Activated CD4-positive, alpha-beta T cell treated with anti-CD3 and anti-CD28 coated beads, Interleukin-2, amount 10 ng/mL, durations not matched to agents 7 days and 5 days (primary cell): ENCODE results near the gene CASP8AP2. TPM values are rescaled to one million over a fixed set of nuclear protein-coding genes. Genes with fewer than 3 reads are reported as not detected.
"Not testable (repeated sequence)": the region's sequence is repeated elsewhere in the genome, so short reads cannot be mapped to it uniquely, and the experiment has no call there.

Experiments
- CTCF ChIA-PET: fragments of 350-600 bp; sonication (Branson Sonifier 250); formaldehyde crosslinking; loops from one replicate; lab custom pipeline; 2021; ENCODE audit warnings: antibody characterized with exemption; lab: Charles Lee
- POLR2A ChIA-PET: fragments of 350-600 bp; sonication (Branson Sonifier 250); formaldehyde crosslinking; loops from one replicate; lab custom pipeline; 2021; ENCODE audit warnings: antibody characterized with exemption; lab: Charles Lee
- DNase-seq: peaks from one replicate; pipeline ENCODE4 v3.0.0-alpha.2; 2020
- H3K27ac Mint-ChIP-seq: one replicate; pipeline ENCODE4 v1.8.0; 2021; ENCODE audit warnings: mild to moderate bottlenecking, moderate library complexity, mixed read lengths
- H3K27me3 Mint-ChIP-seq: one replicate; pipeline ENCODE4 v1.8.0; 2021; ENCODE audit warnings: mixed read lengths
- H3K36me3 Mint-ChIP-seq: one replicate; pipeline ENCODE4 v1.8.0; 2021; ENCODE audit warnings: low read depth, mixed read lengths
- H3K4me1 Mint-ChIP-seq: one replicate; pipeline ENCODE4 v1.8.0; 2021; ENCODE audit warnings: mixed read lengths
- H3K4me3 Mint-ChIP-seq: one replicate; pipeline ENCODE4 v1.8.0; 2021; ENCODE audit warnings: mild to moderate bottlenecking, moderate library complexity, mixed read lengths
- H3K9me3 Mint-ChIP-seq: one replicate; pipeline ENCODE4 v1.8.0; 2021; ENCODE audit warnings: mixed read lengths
- total RNA-seq, 2 experiments: library from RNA; stranded (reverse); gene quantifications; one replicate each; pipeline ENCODE4 v1.2.3, GENCODE V29; 2021

CASP8AP2 gene
- total RNA-seq, 2 experiments from 2014 or later: 45.1 to 49.6 TPM

- CTCF ChIA-PET: interaction anchor here (0.9 to 1.0 kb wide), 2 partner anchors 20 to 42 kb away, joined by 3 to 4 read pairs; no protein-coding TSS in a partner anchor
- POLR2A ChIA-PET: no interaction called here
- H3K27me3 Mint-ChIP-seq: no peaks in the 10 kb centered on the region
- DNase-seq: no peak
- peak overlapping the region; percentile 73 for H3K27ac Mint-ChIP-seq
- no peak overlapping the region for H3K4me3 Mint-ChIP-seq
- H3K4me1 Mint-ChIP-seq: peaks cover 35% of the 10 kb centered on the region
- no peaks in the 10 kb centered on the region for H3K9me3 Mint-ChIP-seq
- H3K36me3 Mint-ChIP-seq: peaks cover 64% of the 10 kb centered on the region
Measured at GRCh38 chr6:89797317-89797716, 32.4 kb upstream of the CASP8AP2 start.

DNA sequence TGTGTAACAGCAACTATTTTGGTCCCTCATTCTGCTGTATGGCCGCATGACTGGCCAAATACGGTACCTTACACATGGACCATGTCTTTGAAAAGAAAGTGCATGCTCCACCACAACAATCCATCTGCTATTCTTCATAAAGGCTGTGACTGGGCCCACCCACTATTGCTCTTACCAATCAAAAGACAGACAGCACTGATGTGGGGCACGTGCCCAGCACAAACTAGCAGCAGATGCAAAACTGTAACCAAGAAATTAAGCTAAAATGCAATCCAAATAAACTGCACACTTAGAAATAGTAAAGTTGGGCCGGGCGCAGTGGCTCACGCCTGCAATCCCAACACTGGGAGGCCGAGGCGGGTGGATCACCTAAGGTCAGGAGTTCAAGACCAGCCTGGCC, 30.6 kb upstream of the CASP8AP2 start:
- POLR2A ChIA-PET: no interaction called here

DNA sequence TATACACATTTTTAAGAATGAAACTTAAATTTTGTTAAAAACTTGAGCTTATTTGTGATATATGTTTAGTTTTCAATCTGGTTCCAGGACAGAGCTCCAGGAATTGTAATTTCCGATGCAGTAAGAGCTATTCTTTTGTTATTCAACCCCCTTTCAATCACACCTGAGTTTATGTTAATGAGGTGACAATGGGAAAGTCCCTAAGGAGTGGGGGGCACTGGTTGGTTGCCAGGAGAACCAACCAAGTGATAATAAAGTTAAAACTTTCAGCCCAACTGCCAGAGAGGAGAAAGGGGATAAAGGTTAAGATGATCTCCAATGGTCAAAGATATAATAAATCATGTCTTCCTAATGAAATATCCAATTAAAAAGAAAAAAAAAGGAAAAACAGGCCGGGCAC, 29.9 kb upstream of the CASP8AP2 start:
- peaks cover 52% of the 10 kb centered on the region for H3K36me3 Mint-ChIP-seq
- no peaks in the 10 kb centered on the region for H3K27me3 Mint-ChIP-seq
- no peak for DNase-seq
- no peak overlapping the region for H3K27ac Mint-ChIP-seq
- no peaks in the 10 kb centered on the region for H3K9me3 Mint-ChIP-seq
- H3K4me1 Mint-ChIP-seq: peaks cover 14% of the 10 kb centered on the region
- no peak overlapping the region for H3K4me3 Mint-ChIP-seq
- POLR2A ChIA-PET: no interaction called here
- CTCF ChIA-PET: interaction anchor here (0.7 to 1.2 kb wide), 2 partner anchors 29 to 34 kb away, joined by 3 to 4 read pairs; no protein-coding TSS in a partner anchor

More for the DNA sequence above, 30.6 kb upstream of the CASP8AP2 start:
- CTCF ChIA-PET: interaction anchor here (1.2 kb wide), 1 partner anchor 33 kb away, joined by 4 read pairs; no protein-coding TSS in a partner anchor
- Mint-ChIP-seq H3K9me3 (no peaks in the 10 kb centered on the region), H3K4me3 (no peak overlapping the region), H3K36me3 (peaks cover 57% of the 10 kb centered on the region), H3K27ac (no peak overlapping the region), H3K4me1 (peaks cover 20% of the 10 kb centered on the region), H3K27me3 (no peaks in the 10 kb centered on the region)
- no peak for DNase-seq

GRCh38 chr6:89803271-89803670, 26.4 kb upstream of the CASP8AP2 start:
- Mint-ChIP-seq H3K9me3 (no peaks in the 10 kb centered on the region), H3K27me3 (no peaks in the 10 kb centered on the region), H3K4me1 (peaks cover 5% of the 10 kb centered on the region), H3K4me3 (no peak overlapping the region), H3K27ac (no peak overlapping the region), H3K36me3 (peaks cover 34% of the 10 kb centered on the region)
- ChIA-PET POLR2A (no interaction called here), CTCF (interaction anchor here (0.6 to 1.1 kb wide), 2 partner anchors 10 to 28 kb away, joined by 3 read pairs; no protein-coding TSS in a partner anchor)
- DNase-seq: no peak

- ChIA-PET POLR2A (interaction anchor here (0.5 kb wide), 1 partner anchor 13 kb away, joined by 4 read pairs; no protein-coding TSS in a partner anchor), CTCF (interaction anchor here (0.8 kb wide), 2 partner anchors 9 to 134 kb away, joined by 3 read pairs; no protein-coding TSS in a partner anchor)
- Mint-ChIP-seq H3K27me3 (no peaks in the 10 kb centered on the region), H3K9me3 (no peaks in the 10 kb centered on the region), H3K36me3 (peaks cover 14% of the 10 kb centered on the region), H3K27ac (no peak overlapping the region), H3K4me3 (no peak overlapping the region), H3K4me1 (peaks cover 11% of the 10 kb centered on the region)
- DNase-seq: no peak
Measured at GRCh38 chr6:89805814-89806371, 23.8 kb upstream of the CASP8AP2 start.

- Mint-ChIP-seq H3K27ac (peak overlapping the region; percentile 57), H3K4me1 (peaks cover 13% of the 10 kb centered on the region), H3K4me3 (no peak overlapping the region), H3K9me3 (no peaks in the 10 kb centered on the region), H3K36me3 (peaks cover 6% of the 10 kb centered on the region), H3K27me3 (no peaks in the 10 kb centered on the region)
- ChIA-PET CTCF (interaction anchor here (0.6 to 1.7 kb wide), 4 partner anchors 15 to 510 kb away, joined by 3 to 6 read pairs (median 4); no protein-coding TSS in a partner anchor), POLR2A (interaction anchor here (0.6 kb wide), 1 partner anchor 673 kb away, joined by 6 read pairs; no protein-coding TSS in a partner anchor)
- DNase-seq: no peak
Measured at GRCh38 chr6:89807581-89807980, 22.1 kb upstream of the CASP8AP2 start.

DNA sequence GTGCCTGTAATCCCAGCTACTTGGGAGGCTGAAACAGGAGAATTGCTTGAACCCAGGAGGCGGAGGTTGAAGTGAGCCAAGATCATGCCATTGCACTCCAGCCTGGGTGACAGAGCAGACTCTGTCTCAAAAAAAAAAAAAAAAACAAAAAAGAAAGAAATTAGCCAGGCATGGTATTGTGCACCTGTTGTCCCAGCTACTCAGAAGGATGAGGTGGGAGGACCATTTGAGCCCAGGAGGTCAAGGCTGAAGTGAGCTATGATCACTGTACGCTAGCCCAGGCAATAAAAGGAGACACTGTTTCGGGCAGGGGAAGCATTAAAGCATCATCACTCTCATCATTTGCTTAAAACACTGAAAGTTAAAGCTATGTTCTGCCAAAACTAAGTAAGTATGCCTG, 16.3 kb upstream of the CASP8AP2 start:
- H3K27me3 Mint-ChIP-seq, POLR2A ChIA-PET, H3K4me3 Mint-ChIP-seq: not testable (repeated sequence)

GRCh38 chr6:89817481-89817880, 12.2 kb upstream of the CASP8AP2 start:
- ChIA-PET POLR2A (no interaction called here), CTCF (interaction anchor here (1.1 kb wide), 1 partner anchor 20 kb away, joined by 3 read pairs; no protein-coding TSS in a partner anchor)
- Mint-ChIP-seq H3K27ac (peak overlapping the region; percentile 60), H3K9me3 (no peaks in the 10 kb centered on the region), H3K27me3 (no peaks in the 10 kb centered on the region), H3K36me3 (peaks cover 5% of the 10 kb centered on the region), H3K4me1 (peaks cover 36% of the 10 kb centered on the region), H3K4me3 (peak overlapping the region; percentile 82)
- no peak for DNase-seq

More for the DNA sequence above, 16.3 kb upstream of the CASP8AP2 start:
- H3K4me1 Mint-ChIP-seq: peaks cover 26% of the 10 kb centered on the region
- not testable (repeated sequence) for H3K9me3 Mint-ChIP-seq, H3K36me3 Mint-ChIP-seq, H3K27ac Mint-ChIP-seq, DNase-seq
- CTCF ChIA-PET: interaction anchor here (0.7 kb wide), 1 partner anchor 10 kb away, joined by 3 read pairs; no protein-coding TSS in a partner anchor

DNA sequence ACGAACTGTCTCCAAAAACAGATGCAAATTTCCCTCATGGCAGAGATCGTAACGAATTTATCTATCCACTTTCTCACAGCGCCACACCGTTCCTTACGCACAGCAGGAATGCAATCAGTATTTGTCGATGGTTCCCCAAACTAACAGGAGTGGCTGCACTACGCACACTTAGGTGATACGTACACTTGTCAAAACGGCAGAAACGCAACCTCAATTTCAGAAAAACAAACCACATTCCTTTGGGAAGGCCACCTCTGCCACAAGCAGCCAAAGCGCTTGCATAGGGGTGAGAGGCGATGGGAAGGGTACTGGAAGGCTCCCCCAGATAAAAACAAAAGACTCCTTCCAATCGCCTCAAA, 10.7 kb upstream of the CASP8AP2 start:
- Mint-ChIP-seq H3K36me3 (peaks cover 5% of the 10 kb centered on the region), H3K4me3 (peak overlapping the region; percentile 82), H3K27ac (peak overlapping the region; percentile 93), H3K27me3 (no peaks in the 10 kb centered on the region), H3K9me3 (no peaks in the 10 kb centered on the region), H3K4me1 (peaks cover 41% of the 10 kb centered on the region)
- DNase-seq: peak; percentile 13
- ChIA-PET POLR2A (interaction anchor here (0.6 to 1.7 kb wide), 2 partner anchors 10 to 13 kb away, joined by 4 to 10 read pairs; partner anchors contain the start of gene CASP8AP2), CTCF (interaction anchor here (0.7 to 1.8 kb wide), 2 partner anchors 28 to 38 kb away, joined by 4 to 5 read pairs; no protein-coding TSS in a partner anchor)

- Mint-ChIP-seq H3K9me3 (no peaks in the 10 kb centered on the region), H3K27me3 (no peaks in the 10 kb centered on the region), H3K27ac (peak within 1 kb of the TSS; percentile 93), H3K4me3 (peak within 1 kb of the TSS; percentile 82), H3K36me3 (peaks cover 5% of the 10 kb centered on the region), H3K4me1 (peaks cover 39% of the 10 kb centered on the region)
- DNase-seq: peak; percentile 93
- POLR2A ChIA-PET: interaction anchor here (0.6 to 1.7 kb wide), 3 partner anchors 10 to 85 kb away, joined by 4 to 10 read pairs (median 4); partner anchors contain the start of gene CASP8AP2
- CTCF ChIA-PET: interaction anchor here (0.7 to 1.9 kb wide), 4 partner anchors 9 to 37 kb away, joined by 3 to 11 read pairs (median 4); partner anchors contain the start of gene CASP8AP2
Measured at GRCh38 chr6:89819336-89820130, 10.1 kb upstream of the CASP8AP2 start, which contains the start of gene MDN1. Gene MDN1, minus strand, starts transcription at chr6:89819794. Its CDS starts 187 bp downstream, at chr6:89819607.

DNA sequence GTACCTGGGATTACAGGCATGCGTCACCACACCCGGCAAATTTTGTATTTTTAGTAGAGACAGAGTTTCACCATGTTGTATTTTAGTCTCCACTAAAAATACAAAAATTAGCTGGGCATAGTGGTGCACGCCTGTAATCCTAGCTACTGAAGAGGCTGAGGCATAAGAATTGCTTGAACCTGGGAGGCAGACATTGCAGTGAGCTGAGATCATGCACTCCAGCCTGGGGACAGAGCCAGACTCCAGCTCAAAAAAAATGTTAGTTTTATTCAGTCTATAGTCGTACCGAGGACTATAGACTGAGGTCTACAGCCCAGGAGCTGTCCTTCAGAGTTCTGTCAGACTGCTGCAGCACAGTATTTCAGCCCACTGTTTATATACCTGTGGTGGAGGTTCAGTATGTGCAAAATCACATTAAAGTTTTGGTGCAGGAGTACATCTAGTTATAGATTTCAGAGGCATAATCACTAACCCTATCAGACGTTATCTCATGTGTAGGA, 3.6 kb upstream of the CASP8AP2 start:
- Mint-ChIP-seq H3K27me3 (no peaks in the 10 kb centered on the region), H3K9me3 (no peaks in the 10 kb centered on the region), H3K36me3 (peaks cover 9% of the 10 kb centered on the region), H3K4me3 (no peak overlapping the region), H3K4me1 (peaks cover 23% of the 10 kb centered on the region), H3K27ac (no peak overlapping the region)
- POLR2A ChIA-PET: interaction anchor here (0.6 kb wide), 1 partner anchor 15 kb away, joined by 3 read pairs; no protein-coding TSS in a partner anchor
- no peak for DNase-seq
- CTCF ChIA-PET: interaction anchor here (1.4 kb wide), 1 partner anchor 18 kb away, joined by 5 read pairs; no protein-coding TSS in a partner anchor

DNA sequence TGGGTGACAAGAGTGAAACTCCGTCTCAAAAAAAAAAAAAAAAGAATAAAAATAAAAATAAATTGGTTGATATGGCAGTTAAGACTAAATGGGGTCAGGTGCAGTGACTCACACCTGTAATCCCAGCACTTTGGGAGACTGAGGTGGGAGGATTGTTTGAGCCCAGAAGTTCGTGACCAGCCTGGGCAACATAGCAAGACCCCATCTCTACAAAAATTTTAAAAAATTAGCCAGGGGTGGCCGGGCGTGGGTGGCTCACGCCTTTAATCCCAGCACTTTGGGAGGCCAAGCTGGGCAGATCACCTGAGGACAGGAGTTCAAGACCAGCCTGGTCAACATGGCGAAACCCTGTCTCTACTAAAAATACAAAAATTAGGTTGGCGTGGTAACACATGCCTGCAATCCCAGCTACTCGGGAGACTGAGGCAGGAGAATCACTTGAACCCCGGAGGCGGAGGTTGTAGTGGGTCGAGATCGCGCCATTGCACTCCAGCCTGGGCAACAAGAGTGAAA, 1.1 kb upstream of the CASP8AP2 start:
- ChIA-PET POLR2A (interaction anchor here (1.1 to 1.4 kb wide), 2 partner anchors 9 to 17 kb away, joined by 5 to 10 read pairs; partner anchors contain the start of gene MDN1), CTCF (interaction anchor here (0.7 to 2.0 kb wide), 5 partner anchors 8 to 177 kb away, joined by 3 to 11 read pairs (median 3); partner anchors contain the start of gene MDN1)
- DNase-seq, H3K27me3 Mint-ChIP-seq, H3K9me3 Mint-ChIP-seq: not testable (repeated sequence)
- Mint-ChIP-seq H3K4me3 (peak overlapping the region; percentile 100), H3K4me1 (peaks cover 32% of the 10 kb centered on the region), H3K27ac (peak overlapping the region; percentile 97), H3K36me3 (peaks cover 32% of the 10 kb centered on the region)
